ENCODE data around the gene AIG1.
A peak's percentile ranks its signal among the peaks of the same experiment; 100 is the strongest.

Gene AIG1

DNA sequence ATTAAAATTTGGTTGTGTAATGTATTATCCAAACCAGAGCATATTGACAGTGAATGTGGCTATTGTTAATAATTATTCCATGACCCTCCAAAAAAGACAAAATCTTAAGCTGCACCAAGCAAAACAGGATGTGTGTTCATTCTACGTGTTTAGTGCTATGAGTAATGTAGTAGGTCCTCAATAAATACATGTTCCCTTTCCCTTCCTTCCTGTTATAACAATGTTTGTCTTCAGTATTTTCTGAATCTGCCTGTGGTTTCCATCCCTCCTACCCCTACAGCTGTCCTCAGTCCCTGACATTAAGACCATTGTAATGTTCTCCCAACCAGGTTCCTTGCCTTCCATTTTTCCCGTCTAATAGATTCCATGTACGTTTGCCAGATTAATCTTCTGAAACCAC, 163.8 kb downstream of the AIG1 start:
- Mint-ChIP-seq H3K4me3 (no peak overlapping the region), H3K27me3 (ENCODE audit: low read depth, poor library complexity) (no peaks in the 10 kb centered on the region), H3K27ac (no peak overlapping the region), H3K36me3 (ENCODE audit: low read depth) (peaks cover 8% of the 10 kb centered on the region), H3K9me3 (no peaks in the 10 kb centered on the region), H3K4me1 (peaks cover 15% of the 10 kb centered on the region)
- no peak for TF ChIP-seq CTCF (IDR thresholded peaks at IDR 0.05)
- DNase-seq, result no peak

- H3K9me3 Mint-ChIP-seq, result no peaks in the 10 kb centered on the region
- no peaks in the 10 kb centered on the region for H3K36me3 Mint-ChIP-seq (ENCODE audit: low read depth)
- peaks cover 6% of the 10 kb centered on the region for H3K4me1 Mint-ChIP-seq
- TF ChIP-seq CTCF (IDR thresholded peaks at IDR 0.05), result no peak
- DNase-seq, result no peak
- no peak overlapping the region for H3K27ac Mint-ChIP-seq
- no peaks in the 10 kb centered on the region for H3K27me3 Mint-ChIP-seq (ENCODE audit: low read depth, poor library complexity)
- no peak overlapping the region for H3K4me3 Mint-ChIP-seq
These were observed 165.2 kb downstream of the AIG1 start for GRCh38 chr6:143225929-143226328.

DNA sequence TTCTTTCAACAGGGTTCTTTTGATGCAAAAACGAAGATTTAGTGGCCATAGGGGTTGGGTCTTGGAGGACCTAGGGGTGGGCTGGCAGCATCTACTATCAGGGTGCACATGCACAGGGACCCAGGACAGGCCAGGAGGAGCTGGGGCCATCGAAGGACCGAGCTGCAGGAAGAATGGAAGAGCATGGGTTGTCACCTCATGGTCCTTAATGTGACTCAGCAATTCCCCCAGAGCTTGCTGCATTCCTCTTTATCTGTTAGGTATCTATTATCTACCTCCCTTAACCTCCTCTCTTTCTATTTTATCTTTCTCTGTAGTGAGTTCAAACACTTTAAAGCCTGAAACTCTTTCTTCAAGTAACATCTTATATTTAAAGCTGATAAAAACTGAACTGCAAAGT, 167.0 kb downstream of the AIG1 start:
- no peak for TF ChIP-seq CTCF (IDR thresholded peaks at IDR 0.05)
- Mint-ChIP-seq H3K4me1 (peaks cover 6% of the 10 kb centered on the region), H3K36me3 (ENCODE audit: low read depth) (no peaks in the 10 kb centered on the region), H3K9me3 (no peaks in the 10 kb centered on the region), H3K4me3 (no peak overlapping the region), H3K27ac (no peak overlapping the region), H3K27me3 (ENCODE audit: low read depth, poor library complexity) (no peaks in the 10 kb centered on the region)
- DNase-seq, result no peak

- H3K9me3 Mint-ChIP-seq, result no peaks in the 10 kb centered on the region
- H3K36me3 Mint-ChIP-seq (ENCODE audit: low read depth), result no peaks in the 10 kb centered on the region
- DNase-seq, result no peak
- no peak overlapping the region for H3K4me3 Mint-ChIP-seq
- H3K27ac Mint-ChIP-seq, result no peak overlapping the region
- H3K27me3 Mint-ChIP-seq (ENCODE audit: low read depth, poor library complexity), result no peaks in the 10 kb centered on the region
- TF ChIP-seq CTCF (IDR thresholded peaks at IDR 0.05), result no peak
- H3K4me1 Mint-ChIP-seq, result peaks cover 11% of the 10 kb centered on the region
These were observed 168.7 kb downstream of the AIG1 start for GRCh38 chr6:143229400-143229799.

- Mint-ChIP-seq H3K27me3 (ENCODE audit: low read depth, poor library complexity) (no peaks in the 10 kb centered on the region), H3K27ac (no peak overlapping the region), H3K4me3 (no peak overlapping the region), H3K4me1 (peaks cover 11% of the 10 kb centered on the region), H3K9me3 (no peaks in the 10 kb centered on the region), H3K36me3 (ENCODE audit: low read depth) (peaks cover 12% of the 10 kb centered on the region)
- TF ChIP-seq CTCF (IDR thresholded peaks at IDR 0.05), result peak; percentile 24
- DNase-seq, result peak; percentile 23
These were observed 172.2 kb downstream of the AIG1 start for GRCh38 chr6:143232849-143233248.

- Mint-ChIP-seq H3K27ac (peak overlapping the region; percentile 65), H3K4me3 (no peak overlapping the region), H3K36me3 (ENCODE audit: low read depth) (peaks cover 17% of the 10 kb centered on the region), H3K27me3 (ENCODE audit: low read depth, poor library complexity) (no peaks in the 10 kb centered on the region), H3K4me1 (peaks cover 11% of the 10 kb centered on the region), H3K9me3 (peaks cover 4% of the 10 kb centered on the region)
- TF ChIP-seq CTCF (IDR thresholded peaks at IDR 0.05), result no peak
- DNase-seq, result peak; percentile 33
These were observed 173.0 kb downstream of the AIG1 start for GRCh38 chr6:143233554-143234285.

Data from nephron progenitor cell (in vitro differentiated cells).